Gastrocnemius medialis (tissue), 4 donors: ENCODE data around the gene UTF1.

ENCODE experiments used
- POLR2A ChIP-seq, 2 donors: fragments of 450-650 bp; IDR thresholded peaks; one replicate each; pipeline ENCODE4 v1.6.1; 2017; ENCODE audit warnings: antibody characterized with exemption in 2 of 2, mild to moderate bottlenecking in 2 of 2, moderate library complexity in 2 of 2
- TF ChIP-seq, protein P1 (sequence below), 5 experiments: fragments of 450-650 bp in 3 of 5; fragments of 200-600 bp in 2 of 5; sonication (generic) in 2 of 5; IDR thresholded peaks in 4 of 5; conservative IDR thresholded peaks in 1 of 5; 1 replicate in 4 of 5; 2 replicates in 1 of 5; pipeline ENCODE4 v1.5.1; 2016 to 2019; ENCODE audit warnings: antibody characterized with exemption in 5 of 5, mild to moderate bottlenecking in 3 of 5, moderate library complexity in 3 of 5

DNA sequence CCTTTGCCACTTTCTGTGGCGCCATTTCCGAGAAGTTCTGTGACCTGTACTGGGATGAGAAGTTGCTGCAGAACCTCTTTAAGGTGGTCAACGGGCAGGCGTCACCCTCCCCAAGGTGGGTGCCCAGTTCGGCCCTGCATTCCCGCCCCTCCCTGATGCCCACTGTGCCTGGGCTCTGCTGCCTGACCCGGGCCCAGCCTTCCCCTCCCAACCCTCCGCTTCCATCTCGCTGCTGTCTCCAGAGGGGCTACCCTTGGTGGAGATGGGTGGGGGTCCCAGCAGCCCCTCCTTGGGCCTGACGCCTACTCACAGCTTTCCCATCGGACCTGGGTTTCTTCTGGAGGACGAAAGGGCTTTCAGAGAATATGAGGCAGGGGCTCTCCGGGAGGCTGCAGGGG is 30.5 kb upstream of the UTF1 start:
- TF ChIP-seq, protein P1, sequence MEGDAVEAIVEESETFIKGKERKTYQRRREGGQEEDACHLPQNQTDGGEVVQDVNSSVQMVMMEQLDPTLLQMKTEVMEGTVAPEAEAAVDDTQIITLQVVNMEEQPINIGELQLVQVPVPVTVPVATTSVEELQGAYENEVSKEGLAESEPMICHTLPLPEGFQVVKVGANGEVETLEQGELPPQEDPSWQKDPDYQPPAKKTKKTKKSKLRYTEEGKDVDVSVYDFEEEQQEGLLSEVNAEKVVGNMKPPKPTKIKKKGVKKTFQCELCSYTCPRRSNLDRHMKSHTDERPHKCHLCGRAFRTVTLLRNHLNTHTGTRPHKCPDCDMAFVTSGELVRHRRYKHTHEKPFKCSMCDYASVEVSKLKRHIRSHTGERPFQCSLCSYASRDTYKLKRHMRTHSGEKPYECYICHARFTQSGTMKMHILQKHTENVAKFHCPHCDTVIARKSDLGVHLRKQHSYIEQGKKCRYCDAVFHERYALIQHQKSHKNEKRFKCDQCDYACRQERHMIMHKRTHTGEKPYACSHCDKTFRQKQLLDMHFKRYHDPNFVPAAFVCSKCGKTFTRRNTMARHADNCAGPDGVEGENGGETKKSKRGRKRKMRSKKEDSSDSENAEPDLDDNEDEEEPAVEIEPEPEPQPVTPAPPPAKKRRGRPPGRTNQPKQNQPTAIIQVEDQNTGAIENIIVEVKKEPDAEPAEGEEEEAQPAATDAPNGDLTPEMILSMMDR (IDR thresholded peaks at IDR 0.05 in 4 of 5, conservative IDR thresholded peaks at IDR 0.05 in 1 of 5), result no peak
- no peak for TF ChIP-seq POLR2A (IDR thresholded peaks at IDR 0.05)
